ENCODE data around the gene NPHP4.

DNA sequence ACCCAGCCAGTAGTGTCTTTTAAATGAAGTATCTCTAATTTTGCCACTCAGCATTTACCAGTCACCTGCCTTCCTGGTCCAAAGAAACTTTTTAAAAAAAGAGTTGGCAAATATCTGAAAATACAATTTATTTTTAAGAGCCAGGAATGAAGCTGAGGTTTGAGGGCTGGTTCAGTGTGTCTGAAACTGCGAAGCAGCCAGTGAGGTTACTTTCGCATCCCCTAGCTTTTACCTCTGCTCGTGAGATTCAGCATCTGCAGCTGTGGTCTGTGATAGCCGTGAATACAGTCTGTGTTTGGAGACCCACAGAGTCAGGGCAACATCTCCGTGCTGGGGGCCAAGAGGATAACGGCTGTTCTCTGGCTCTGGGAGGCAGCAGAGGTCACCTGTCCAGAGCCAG is 32.2 kb upstream of the NPHP4 start:
- TF ChIP-seq, protein P1, sequence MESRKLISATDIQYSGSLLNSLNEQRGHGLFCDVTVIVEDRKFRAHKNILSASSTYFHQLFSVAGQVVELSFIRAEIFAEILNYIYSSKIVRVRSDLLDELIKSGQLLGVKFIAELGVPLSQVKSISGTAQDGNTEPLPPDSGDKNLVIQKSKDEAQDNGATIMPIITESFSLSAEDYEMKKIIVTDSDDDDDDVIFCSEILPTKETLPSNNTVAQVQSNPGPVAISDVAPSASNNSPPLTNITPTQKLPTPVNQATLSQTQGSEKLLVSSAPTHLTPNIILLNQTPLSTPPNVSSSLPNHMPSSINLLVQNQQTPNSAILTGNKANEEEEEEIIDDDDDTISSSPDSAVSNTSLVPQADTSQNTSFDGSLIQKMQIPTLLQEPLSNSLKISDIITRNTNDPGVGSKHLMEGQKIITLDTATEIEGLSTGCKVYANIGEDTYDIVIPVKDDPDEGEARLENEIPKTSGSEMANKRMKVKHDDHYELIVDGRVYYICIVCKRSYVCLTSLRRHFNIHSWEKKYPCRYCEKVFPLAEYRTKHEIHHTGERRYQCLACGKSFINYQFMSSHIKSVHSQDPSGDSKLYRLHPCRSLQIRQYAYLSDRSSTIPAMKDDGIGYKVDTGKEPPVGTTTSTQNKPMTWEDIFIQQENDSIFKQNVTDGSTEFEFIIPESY (IDR thresholded peaks at IDR 0.05; ENCODE audit: extremely low read depth, insufficient replicate concordance, low read length) = no peak
- TF ChIP-seq SRF (IDR thresholded peaks at IDR 0.05; ENCODE audit: low read depth) (no peak), EZH2 (IDR thresholded peaks at IDR 0.05) (no peak)
- TF ChIP-seq, protein P2, sequence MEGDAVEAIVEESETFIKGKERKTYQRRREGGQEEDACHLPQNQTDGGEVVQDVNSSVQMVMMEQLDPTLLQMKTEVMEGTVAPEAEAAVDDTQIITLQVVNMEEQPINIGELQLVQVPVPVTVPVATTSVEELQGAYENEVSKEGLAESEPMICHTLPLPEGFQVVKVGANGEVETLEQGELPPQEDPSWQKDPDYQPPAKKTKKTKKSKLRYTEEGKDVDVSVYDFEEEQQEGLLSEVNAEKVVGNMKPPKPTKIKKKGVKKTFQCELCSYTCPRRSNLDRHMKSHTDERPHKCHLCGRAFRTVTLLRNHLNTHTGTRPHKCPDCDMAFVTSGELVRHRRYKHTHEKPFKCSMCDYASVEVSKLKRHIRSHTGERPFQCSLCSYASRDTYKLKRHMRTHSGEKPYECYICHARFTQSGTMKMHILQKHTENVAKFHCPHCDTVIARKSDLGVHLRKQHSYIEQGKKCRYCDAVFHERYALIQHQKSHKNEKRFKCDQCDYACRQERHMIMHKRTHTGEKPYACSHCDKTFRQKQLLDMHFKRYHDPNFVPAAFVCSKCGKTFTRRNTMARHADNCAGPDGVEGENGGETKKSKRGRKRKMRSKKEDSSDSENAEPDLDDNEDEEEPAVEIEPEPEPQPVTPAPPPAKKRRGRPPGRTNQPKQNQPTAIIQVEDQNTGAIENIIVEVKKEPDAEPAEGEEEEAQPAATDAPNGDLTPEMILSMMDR (IDR thresholded peaks at IDR 0.05 in 2 of 3, conservative IDR thresholded peaks at IDR 0.05 in 1 of 3; ENCODE audit: borderline replicate concordance in 1 of 3, insufficient read depth in 1 of 3, low read depth in 2 of 3, low read length in 2 of 3) = no peak
